NCI-H2081 (cell line): ENCODE measurements around the gene NOL6.
"Not testable (repeated sequence)": the region's sequence is repeated elsewhere in the genome, so short reads cannot be mapped to it uniquely, and the experiment has no call there.

Experiments used
- DNase-seq, 2 experiments: peaks; one replicate each; lab custom pipeline; 2025; lab: John Stamatoyannopoulos, UW

The NOL6 gene, protein sequence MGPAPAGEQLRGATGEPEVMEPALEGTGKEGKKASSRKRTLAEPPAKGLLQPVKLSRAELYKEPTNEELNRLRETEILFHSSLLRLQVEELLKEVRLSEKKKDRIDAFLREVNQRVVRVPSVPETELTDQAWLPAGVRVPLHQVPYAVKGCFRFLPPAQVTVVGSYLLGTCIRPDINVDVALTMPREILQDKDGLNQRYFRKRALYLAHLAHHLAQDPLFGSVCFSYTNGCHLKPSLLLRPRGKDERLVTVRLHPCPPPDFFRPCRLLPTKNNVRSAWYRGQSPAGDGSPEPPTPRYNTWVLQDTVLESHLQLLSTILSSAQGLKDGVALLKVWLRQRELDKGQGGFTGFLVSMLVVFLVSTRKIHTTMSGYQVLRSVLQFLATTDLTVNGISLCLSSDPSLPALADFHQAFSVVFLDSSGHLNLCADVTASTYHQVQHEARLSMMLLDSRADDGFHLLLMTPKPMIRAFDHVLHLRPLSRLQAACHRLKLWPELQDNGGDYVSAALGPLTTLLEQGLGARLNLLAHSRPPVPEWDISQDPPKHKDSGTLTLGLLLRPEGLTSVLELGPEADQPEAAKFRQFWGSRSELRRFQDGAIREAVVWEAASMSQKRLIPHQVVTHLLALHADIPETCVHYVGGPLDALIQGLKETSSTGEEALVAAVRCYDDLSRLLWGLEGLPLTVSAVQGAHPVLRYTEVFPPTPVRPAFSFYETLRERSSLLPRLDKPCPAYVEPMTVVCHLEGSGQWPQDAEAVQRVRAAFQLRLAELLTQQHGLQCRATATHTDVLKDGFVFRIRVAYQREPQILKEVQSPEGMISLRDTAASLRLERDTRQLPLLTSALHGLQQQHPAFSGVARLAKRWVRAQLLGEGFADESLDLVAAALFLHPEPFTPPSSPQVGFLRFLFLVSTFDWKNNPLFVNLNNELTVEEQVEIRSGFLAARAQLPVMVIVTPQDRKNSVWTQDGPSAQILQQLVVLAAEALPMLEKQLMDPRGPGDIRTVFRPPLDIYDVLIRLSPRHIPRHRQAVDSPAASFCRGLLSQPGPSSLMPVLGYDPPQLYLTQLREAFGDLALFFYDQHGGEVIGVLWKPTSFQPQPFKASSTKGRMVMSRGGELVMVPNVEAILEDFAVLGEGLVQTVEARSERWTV

GRCh38 chr9:33473643-33474352 is at the start of gene NOL6:
TSS of gene NOL6 (minus strand) at chr9:33473924. CDS start at chr9:33473842, 82 bp downstream.
- peak; percentile 100 for DNase-seq

GRCh38 chr9:33521861-33522260 is 48.1 kb upstream of the NOL6 start:
- peak in 1 of 2 experiments; percentile 37 for DNase-seq

GRCh38 chr9:33517934-33518577 is 44.3 kb upstream of the NOL6 start:
- not testable (repeated sequence) for DNase-seq

GRCh38 chr9:33517373-33517772 is 43.6 kb upstream of the NOL6 start:
- peak; percentile 29 to 63 for DNase-seq

GRCh38 chr9:33516397-33516796 is 42.7 kb upstream of the NOL6 start:
- not testable (repeated sequence) for DNase-seq

DNA sequence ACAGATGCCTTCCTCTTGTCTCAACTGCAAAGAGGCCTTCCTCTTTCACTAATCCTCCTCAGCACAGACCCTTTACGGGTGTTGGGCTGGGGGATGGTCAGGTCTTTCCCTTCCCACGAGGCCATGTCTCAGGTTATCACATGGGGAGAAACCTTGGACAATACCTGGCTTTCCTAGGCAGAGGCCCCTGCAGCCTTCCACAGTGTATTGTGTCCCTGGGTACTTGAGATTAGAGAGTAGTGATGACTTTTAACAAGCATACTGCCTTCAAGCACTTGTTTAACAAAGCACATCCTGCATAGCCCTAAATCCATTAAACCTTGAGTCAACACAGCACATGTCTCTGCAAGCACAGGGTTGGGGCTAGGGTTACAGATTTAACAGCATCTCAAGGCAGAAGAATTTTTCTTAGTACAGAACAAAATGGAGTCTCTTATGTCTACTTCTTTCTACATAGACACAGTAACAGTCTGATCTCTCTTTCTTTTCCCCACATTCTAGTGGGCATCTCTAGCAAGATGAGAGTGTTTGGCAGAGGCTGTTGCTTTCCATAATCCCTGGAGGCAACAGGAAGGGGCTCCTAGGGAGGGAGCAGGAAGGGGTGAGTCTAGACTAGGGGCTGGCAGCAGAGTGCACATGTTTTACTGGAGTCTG is 41.7 kb upstream of the NOL6 start:
- peak in 1 of 2 experiments; percentile 61 for DNase-seq

DNA sequence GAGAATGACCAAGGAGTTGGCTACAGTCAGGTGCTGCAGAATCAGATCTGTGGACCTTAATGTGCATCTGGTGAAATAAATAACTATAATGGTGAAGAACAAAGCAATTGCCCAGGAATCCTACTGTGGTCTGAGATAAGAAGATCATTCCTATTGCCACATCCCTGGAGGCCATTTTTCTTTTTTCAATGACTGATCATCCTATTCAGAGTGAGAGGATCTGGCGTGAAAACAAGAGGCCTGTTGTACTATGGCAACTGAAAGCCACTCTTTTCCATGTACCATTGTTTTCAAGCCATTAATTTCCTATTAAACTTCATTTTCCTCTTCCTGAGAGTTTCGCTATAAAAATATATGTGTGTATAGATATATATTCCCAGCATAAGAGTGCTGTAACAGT is 38.8 kb upstream of the NOL6 start:
- DNase-seq = peak in 1 of 2 experiments; percentile 11

- DNase-seq = not testable (repeated sequence)
These were observed 37.4 kb upstream of the NOL6 start for GRCh38 chr9:33511184-33511517.

DNA sequence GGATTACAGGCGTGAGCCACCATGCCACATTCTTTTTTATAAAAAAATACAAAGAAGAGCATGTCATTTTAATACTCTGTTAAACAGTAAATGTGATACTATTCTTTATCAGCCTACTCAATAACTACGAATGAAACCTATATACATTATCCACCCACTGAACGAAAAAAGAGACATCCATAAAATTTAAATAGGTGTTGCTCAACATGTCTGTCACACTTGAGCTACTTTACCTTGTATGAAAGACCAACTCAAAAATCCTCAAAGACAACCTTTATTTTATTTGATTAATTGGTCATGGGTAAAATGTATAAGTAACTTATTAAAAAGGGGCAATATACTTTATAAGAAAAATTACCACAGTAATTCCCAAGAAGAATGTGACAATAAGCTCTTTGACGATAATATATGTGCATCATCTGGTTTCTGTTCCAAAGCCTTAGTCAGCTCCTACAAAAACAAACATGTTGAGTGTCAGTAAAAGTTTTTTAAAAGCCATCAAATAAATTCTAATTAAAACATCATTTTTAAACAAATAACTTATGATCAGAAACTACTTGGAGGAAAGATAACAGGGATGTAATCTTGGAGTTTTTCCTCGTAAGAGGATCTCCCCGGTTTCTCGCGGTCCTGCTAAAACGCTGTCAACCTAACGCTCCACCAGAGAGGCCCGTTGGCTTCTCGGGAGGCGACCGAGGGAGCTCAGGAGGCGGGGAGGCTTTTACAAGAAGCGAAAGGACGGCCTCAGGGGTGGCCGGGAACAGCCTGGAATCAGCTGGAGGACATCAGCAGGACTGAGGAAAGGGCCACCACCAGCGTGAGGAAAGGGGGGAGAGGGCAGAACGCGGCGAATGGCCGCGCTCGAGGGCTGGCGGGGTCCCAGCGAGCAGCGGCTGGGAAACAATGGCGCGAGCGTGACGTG is 36.8 kb upstream of the NOL6 start:
- peak; percentile 72 to 80 for DNase-seq

DNA sequence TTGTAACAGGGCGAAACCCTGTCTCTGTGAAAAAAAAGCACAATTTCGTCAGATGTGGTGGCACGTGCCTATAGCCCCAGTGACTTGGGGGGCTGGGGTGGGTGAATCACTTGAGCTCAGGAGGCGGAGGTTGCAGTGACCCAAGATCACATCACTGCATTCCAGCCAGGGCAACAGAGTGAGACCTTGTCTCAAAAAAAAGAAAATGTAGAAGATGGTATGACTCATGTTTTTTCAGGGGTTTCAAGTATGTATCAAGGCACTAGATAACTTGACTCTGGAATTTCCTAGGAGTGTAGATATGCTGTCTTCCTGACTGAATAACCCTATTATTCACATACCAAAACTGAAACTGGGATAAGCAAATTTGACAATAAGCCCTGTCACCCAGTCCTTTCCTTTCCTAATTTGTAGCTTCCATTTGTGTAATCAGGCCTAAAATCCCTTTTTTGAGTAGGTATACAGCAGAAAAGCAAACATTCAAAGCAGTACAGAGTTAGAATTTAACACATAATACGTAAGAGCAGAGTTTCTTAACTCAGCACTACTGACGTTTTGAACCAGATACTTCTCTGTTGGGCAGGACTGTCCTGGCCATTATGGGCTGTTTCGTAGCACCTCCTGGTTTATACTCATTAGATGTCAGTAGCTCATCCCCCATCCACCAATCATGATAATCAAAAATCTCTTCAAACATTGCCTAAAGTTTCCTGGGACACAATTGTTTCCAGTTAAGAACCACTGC is 33.1 kb upstream of the NOL6 start:
- no peak for DNase-seq

DNA sequence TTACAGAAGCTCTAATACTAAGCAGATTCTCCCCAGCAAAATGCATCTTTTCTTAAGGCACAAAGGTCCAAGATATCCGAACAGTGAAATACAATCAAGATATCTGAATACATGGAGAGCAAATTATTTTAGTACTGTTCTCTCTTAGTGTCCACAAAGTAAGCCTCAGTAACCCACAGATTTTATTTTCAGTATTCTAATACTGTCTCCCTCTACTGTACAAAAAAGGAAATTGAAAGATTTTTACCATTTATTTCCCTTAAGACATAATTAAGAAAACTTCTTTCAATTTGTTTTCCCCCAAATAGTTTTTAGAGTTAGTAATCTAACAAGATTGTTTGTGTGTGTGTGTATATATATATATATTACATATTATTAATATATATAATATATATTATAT is 24.7 kb upstream of the NOL6 start:
- DNase-seq = peak in 1 of 2 experiments; percentile 13

DNA sequence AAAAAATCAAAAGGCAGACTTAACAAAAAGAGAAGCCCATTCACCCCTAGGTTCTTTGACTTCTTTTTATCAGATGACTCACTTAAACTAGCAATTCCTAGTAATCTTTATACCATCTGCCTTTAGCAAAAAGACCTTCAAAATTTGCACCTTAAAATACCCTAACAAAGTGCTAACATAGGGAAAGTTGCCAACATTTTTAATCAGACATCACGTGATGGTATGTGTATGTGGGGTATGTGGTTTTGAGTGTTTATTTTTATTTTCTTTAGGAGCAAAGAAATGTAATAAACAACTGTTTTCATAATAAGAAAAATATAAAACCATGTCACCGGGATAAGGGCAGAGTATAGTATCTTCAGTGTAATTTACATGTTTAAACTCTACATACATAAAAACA is 20.1 kb upstream of the NOL6 start:
- not testable (repeated sequence) for DNase-seq

GRCh38 chr9:33489066-33489465 is 15.3 kb upstream of the NOL6 start:
- no peak for DNase-seq

DNA sequence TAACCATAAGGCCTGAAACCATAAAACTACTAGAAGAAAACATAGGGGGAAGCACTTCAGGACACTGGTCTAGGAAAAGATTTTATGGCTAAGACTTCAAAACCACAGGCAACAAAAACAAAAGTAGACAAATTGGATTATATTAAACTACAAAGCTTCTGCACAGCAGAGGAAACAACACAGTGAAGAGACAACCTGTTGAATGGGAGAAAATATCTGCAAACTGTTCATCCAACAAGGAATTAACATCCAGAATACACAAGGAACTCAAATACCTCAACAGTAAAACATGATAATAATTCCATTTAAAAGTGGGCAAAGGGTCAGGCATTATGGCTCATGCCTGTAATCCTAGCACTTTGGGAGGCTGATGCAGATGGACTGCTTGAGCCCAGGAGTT is 11.6 kb upstream of the NOL6 start:
- DNase-seq = not testable (repeated sequence)

DNA sequence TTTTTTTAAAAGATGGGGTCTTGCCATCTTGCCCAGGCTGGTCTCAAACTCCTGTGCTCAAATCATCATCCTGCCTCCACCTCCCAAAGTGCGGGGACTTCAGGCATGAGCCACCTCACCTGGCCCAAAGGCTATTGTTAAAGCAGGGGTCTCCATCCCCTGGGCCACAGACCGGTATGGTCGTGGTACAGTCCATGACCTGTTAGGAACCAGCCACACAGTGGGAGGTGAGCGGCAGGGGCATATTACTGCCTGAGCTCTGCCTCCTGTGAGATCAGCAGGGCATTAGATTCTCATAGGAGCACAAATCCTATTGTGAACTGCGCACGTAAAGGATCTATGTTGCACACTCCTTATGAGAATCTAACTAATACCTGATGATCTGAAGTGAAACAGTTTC is 7.3 kb upstream of the NOL6 start:
- DNase-seq = no peak

- DNase-seq = no peak
These were observed 6.4 kb upstream of the NOL6 start for GRCh38 chr9:33480106-33480505.

DNA sequence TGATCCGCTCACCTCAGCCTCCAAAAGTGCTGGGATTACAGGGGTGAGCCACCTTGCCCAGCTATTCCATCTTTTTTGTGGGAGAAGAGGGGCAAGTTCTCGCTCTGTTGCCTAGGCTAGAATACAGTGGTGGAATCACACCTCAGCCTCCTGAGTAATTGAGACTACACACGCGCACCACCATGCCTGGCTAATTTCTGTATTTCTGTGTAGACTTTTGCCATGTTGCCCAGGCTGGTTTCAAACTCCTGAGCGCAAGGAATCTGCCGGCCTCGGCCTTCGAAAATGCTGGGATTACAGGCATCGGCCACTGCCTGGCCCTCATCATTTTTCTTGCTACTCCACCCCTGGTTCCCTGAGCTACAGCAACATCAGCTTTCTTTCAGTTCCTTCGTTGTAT is 2.8 kb upstream of the NOL6 start:
- no peak for DNase-seq

GRCh38 chr9:33475357-33475756 is 1.6 kb upstream of the NOL6 start:
- no peak for DNase-seq
